CD14-positive monocyte (primary cell): Measurements from ENCODE around the gene PLXNB3. TPM values are rescaled to one million over a fixed set of nuclear protein-coding genes. Genes with fewer than 3 reads are reported as not detected.

Experiments used
- DNase-seq, 3 donors: peaks; one replicate each; pipeline ENCODE4 v3.0.0-alpha.2; 2011 to 2022
- H2AFZ ChIP-seq: 2 replicates; pipeline ENCODE4 v1.6.0; 2012; ENCODE audit warnings: mild to moderate bottlenecking, low read depth, low read length, inconsistent platforms; ENCODE audit not compliant: insufficient read depth, poor library complexity, severe bottlenecking
- H3K27ac ChIP-seq, 2 donors: 1 replicate in 1 of 2; 2 replicates in 1 of 2; pipeline ENCODE4 v1.5.1; 2012 to 2013; ENCODE audit warnings: low read length in 2 of 2, control low read depth in 1 of 2, inconsistent platforms in 1 of 2, low read depth in 1 of 2, mild to moderate bottlenecking in 1 of 2
- H3K27me3 ChIP-seq, 2 donors: one replicate each; pipeline versions ENCODE4 v1.6.0 to v1.6.1; 2011 to 2013; ENCODE audit warnings: low read length in 2 of 2; ENCODE audit not compliant: control insufficient read depth in 2 of 2, insufficient read depth in 2 of 2
- H3K36me3 ChIP-seq, 2 donors: replicated peaks in 1 of 2; 1 replicate in 1 of 2; 2 replicates in 1 of 2; pipeline versions ENCODE4 v1.5.1 to v1.6.1; 2012 to 2013; ENCODE audit warnings: low read length in 2 of 2, control low read depth in 1 of 2, inconsistent platforms in 1 of 2, mild to moderate bottlenecking in 1 of 2; ENCODE audit not compliant: insufficient read depth in 2 of 2, control insufficient read depth in 1 of 2
- H3K4me1 ChIP-seq, 2 donors: 1 replicate in 1 of 2; 2 replicates in 1 of 2; pipeline versions ENCODE4 v1.5.1 to v1.6.1; 2012 to 2013; ENCODE audit warnings: low read length in 2 of 2, control low read depth in 1 of 2, inconsistent platforms in 1 of 2, mild to moderate bottlenecking in 1 of 2, moderate library complexity in 1 of 2; ENCODE audit not compliant: insufficient read depth in 2 of 2, control insufficient read depth in 1 of 2
- H3K4me2 ChIP-seq: replicated peaks from 2 replicates; pipeline ENCODE3; 2012; ENCODE audit warnings: low read length, moderate library complexity, mild to moderate bottlenecking; ENCODE audit not compliant: poor library complexity, severe bottlenecking; ENCODE audit errors: extremely low read depth
- H3K4me3 ChIP-seq, 3 experiments: fragments of 200-600 bp in 1 of 3; sonication (generic) in 1 of 3; replicated peaks in 1 of 3; 1 replicate in 2 of 3; 2 replicates in 1 of 3; pipeline ENCODE4 v1.5.1; 2011 to 2013; ENCODE audit warnings: low read length in 3 of 3, mild to moderate bottlenecking in 3 of 3, control low read depth in 2 of 3, low read depth in 2 of 3, inconsistent platforms in 1 of 3, moderate library complexity in 1 of 3
- H3K79me2 ChIP-seq: 2 replicates; pipeline ENCODE4 v1.6.0; 2012; ENCODE audit warnings: mild to moderate bottlenecking, control low read depth, inconsistent platforms, low read length, moderate library complexity; ENCODE audit not compliant: insufficient read depth
- H3K9ac ChIP-seq: 2 replicates; pipeline ENCODE4 v1.6.0; 2017; ENCODE audit warnings: low read length, mild to moderate bottlenecking; ENCODE audit not compliant: insufficient read depth, poor library complexity, severe bottlenecking
- H3K9me3 ChIP-seq, 2 donors: replicated peaks in 1 of 2; 1 replicate in 1 of 2; 2 replicates in 1 of 2; pipeline versions ENCODE4 v1.5.1 to v1.6.1; 2012 to 2013; ENCODE audit warnings: low read length in 2 of 2, control low read depth in 1 of 2; ENCODE audit not compliant: control insufficient read depth in 1 of 2, insufficient read depth in 1 of 2
- H4K20me1 ChIP-seq: 2 replicates; pipeline ENCODE4 v1.6.0; 2012; ENCODE audit warnings: mild to moderate bottlenecking, low read length, control low read depth, moderate library complexity; ENCODE audit not compliant: insufficient read depth
- H3K27ac Mint-ChIP-seq, 7 donors: one replicate each; pipeline ENCODE4 v1.8.0; 2020; ENCODE audit warnings: mild to moderate bottlenecking in 7 of 7, mixed read lengths in 7 of 7, moderate library complexity in 6 of 7, inconsistent platforms in 2 of 7
- H3K27me3 Mint-ChIP-seq, 3 donors: one replicate each; pipeline ENCODE4 v1.8.0; 2021 to 2022; ENCODE audit warnings: low read depth in 3 of 3, mild to moderate bottlenecking in 3 of 3, mixed read lengths in 3 of 3, moderate library complexity in 3 of 3, inconsistent platforms in 1 of 3
- H3K36me3 Mint-ChIP-seq, 2 donors: one replicate each; pipeline ENCODE4 v1.8.0; 2020; ENCODE audit warnings: mixed read lengths in 2 of 2, inconsistent platforms in 1 of 2, mild to moderate bottlenecking in 1 of 2
- H3K4me1 Mint-ChIP-seq: one replicate; pipeline ENCODE4 v1.8.0; 2020; ENCODE audit warnings: mild to moderate bottlenecking, mixed read lengths
- H3K4me3 Mint-ChIP-seq, 2 donors: one replicate each; pipeline ENCODE4 v1.8.0; 2020; ENCODE audit warnings: mild to moderate bottlenecking in 2 of 2, mixed read lengths in 2 of 2, moderate library complexity in 1 of 2
- H3K9me3 Mint-ChIP-seq, 7 donors: one replicate each; pipeline ENCODE4 v1.8.0; 2020 to 2022; ENCODE audit warnings: mixed read lengths in 7 of 7, mild to moderate bottlenecking in 6 of 7, moderate library complexity in 6 of 7, inconsistent platforms in 2 of 7
- WGBS: methylation state at CpG from one replicate; pipeline ENCODE4 v1.1.5; 2013; ENCODE audit warnings: missing lambda C conversion rate; ENCODE audit not compliant: insufficient coverage; 5-methylcytosine and 5-hydroxymethylcytosine counted together
- intact Hi-C, 2 donors: fragments of 100-400 bp; cut with micrococcal nuclease; formaldehyde crosslinking; loops; one replicate each; pipeline versions ENCODE4 v1.15.0 to v1.15.1; 2023
- polyA plus RNA-seq, 3 donors: library from polyadenylated mRNA; depleted of rRNA in 1 of 3; unstranded in 2 of 3; stranded (reverse) in 1 of 3; fragments of 300-500 nt in 2 of 3; fragments of >200 nt in 1 of 3; fragmentation: Illumina TruSeq in 2 of 3; gene quantifications; 1 replicate in 2 of 3; 2 replicates in 1 of 3; pipeline ENCODE4 v1.2.3, GENCODE V29; 2012 to 2021
- TF ChIP-seq, protein P1 (sequence below): fragments of 200-600 bp; IDR thresholded peaks from one replicate; pipeline ENCODE4 v1.8.0; 2022; ENCODE audit warnings: antibody characterized with exemption, mild to moderate bottlenecking

The PLXNB3 gene
- polyA plus RNA-seq, 3 donors, result not detected

DNA sequence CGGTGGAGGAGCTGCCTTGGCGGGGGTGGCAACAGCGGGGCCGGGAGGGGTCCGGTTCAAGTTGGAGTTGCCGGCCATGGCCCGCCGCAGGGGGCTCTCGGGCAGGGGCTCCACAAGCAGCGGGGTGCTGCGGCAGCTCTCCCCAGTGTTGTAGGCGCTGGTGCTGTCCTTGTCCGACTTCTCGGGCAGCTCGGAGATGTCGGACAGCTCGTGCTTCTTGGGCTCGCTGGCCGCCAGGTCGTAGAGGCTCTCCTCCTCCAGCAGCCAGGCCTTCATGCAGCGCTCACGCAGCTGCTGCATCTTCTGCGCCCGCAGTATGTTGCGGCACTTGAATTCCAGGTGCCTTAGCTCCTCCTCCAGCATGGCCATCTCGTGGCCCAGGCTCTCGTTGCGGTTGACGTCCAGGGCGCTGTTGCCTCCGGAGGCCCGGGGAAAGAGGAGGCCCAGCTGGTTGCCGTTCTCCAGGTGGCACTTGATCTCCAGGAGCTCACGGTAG, 40.1 kb downstream of the PLXNB3 start:
- no peak overlapping the region for H3K27ac ChIP-seq
- no peak overlapping the region for H3K4me3 ChIP-seq
- Mint-ChIP-seq H3K4me3 (no peak overlapping the region), H3K4me1 (no peaks in the 10 kb centered on the region), H3K27ac (no peak overlapping the region), H3K27me3 (peaks cover 8 to 27% (median 17%) of the 10 kb centered on the region in 3 donors), H3K36me3 (peaks cover 0 to 6% of the 10 kb centered on the region in 2 donors), H3K9me3 (peaks cover 0 to 27% (median 6%) of the 10 kb centered on the region in 7 donors)
- no peak overlapping the region for H3K9ac ChIP-seq
- no peak overlapping the region for H3K4me2 ChIP-seq
- no peaks in the 10 kb centered on the region for H3K27me3 ChIP-seq
- H3K79me2 ChIP-seq, result no peaks in the 10 kb centered on the region
- TF ChIP-seq, protein P1, sequence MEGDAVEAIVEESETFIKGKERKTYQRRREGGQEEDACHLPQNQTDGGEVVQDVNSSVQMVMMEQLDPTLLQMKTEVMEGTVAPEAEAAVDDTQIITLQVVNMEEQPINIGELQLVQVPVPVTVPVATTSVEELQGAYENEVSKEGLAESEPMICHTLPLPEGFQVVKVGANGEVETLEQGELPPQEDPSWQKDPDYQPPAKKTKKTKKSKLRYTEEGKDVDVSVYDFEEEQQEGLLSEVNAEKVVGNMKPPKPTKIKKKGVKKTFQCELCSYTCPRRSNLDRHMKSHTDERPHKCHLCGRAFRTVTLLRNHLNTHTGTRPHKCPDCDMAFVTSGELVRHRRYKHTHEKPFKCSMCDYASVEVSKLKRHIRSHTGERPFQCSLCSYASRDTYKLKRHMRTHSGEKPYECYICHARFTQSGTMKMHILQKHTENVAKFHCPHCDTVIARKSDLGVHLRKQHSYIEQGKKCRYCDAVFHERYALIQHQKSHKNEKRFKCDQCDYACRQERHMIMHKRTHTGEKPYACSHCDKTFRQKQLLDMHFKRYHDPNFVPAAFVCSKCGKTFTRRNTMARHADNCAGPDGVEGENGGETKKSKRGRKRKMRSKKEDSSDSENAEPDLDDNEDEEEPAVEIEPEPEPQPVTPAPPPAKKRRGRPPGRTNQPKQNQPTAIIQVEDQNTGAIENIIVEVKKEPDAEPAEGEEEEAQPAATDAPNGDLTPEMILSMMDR, result no peak
- H4K20me1 ChIP-seq, result no peaks in the 10 kb centered on the region
- no peaks in the 10 kb centered on the region for H3K36me3 ChIP-seq
- no peak overlapping the region for H2AFZ ChIP-seq
- WGBS, result 95% methylated on average over 17 of the region's 34 CpGs
- no peak for DNase-seq
- H3K4me1 ChIP-seq, result no peaks in the 10 kb centered on the region
- intact Hi-C loops, result no loop called here
- H3K9me3 ChIP-seq, result no peaks in the 10 kb centered on the region

DNA sequence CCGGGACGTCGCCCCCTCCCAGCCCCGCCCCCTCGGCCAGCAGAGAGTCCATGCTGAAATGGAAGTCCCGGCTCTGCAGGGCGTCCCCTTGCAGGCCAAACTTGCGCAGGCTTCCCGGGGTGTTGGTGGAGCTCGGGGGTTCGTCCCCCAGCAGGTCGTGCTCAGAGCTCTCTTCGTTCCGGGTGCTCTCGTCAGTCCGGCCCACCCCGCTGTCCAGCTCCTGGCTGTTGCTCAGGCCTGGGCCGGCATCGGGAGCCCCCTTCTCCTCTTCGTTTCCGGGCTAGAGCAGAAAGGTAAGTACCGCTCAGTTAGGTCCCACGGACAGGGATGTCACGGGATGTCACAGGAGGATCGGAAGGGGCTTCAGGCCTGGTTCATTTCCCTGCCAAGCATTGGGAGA, 40.6 kb downstream of the PLXNB3 start:
- no peak overlapping the region for H3K27ac Mint-ChIP-seq
- Histone ChIP-seq H2AFZ (no peak overlapping the region), H3K4me3 (no peak overlapping the region), H3K4me1 (no peaks in the 10 kb centered on the region), H3K4me2 (no peak overlapping the region), H3K36me3 (no peaks in the 10 kb centered on the region), H3K9me3 (no peaks in the 10 kb centered on the region), H3K9ac (no peak overlapping the region), H4K20me1 (no peaks in the 10 kb centered on the region), H3K79me2 (no peaks in the 10 kb centered on the region), H3K27ac (no peak overlapping the region), H3K27me3 (no peaks in the 10 kb centered on the region)
- H3K36me3 Mint-ChIP-seq, result peaks cover 0 to 4% of the 10 kb centered on the region in 2 donors
- no peak for DNase-seq
- TF ChIP-seq, protein P1, result no peak
- peaks cover 8 to 27% (median 17%) of the 10 kb centered on the region in 3 donors for H3K27me3 Mint-ChIP-seq
- intact Hi-C loops, result no loop called here
- no peak overlapping the region for H3K4me3 Mint-ChIP-seq
- H3K4me1 Mint-ChIP-seq, result no peaks in the 10 kb centered on the region
- WGBS, result 94% methylated on average over 11 of the region's 25 CpGs
- H3K9me3 Mint-ChIP-seq, result peaks cover 0 to 23% (median 6%) of the 10 kb centered on the region in 7 donors
